HPDE6-E6E7 (cell line): ENCODE measurements around the gene ACTL6B.

ENCODE experiments used
- DNase-seq: peaks from one replicate; pipeline ENCODE4 v3.0.0; 2011; ENCODE audit warnings: missing footprints; ENCODE audit errors: extremely low spot score

The ACTL6B gene

DNA sequence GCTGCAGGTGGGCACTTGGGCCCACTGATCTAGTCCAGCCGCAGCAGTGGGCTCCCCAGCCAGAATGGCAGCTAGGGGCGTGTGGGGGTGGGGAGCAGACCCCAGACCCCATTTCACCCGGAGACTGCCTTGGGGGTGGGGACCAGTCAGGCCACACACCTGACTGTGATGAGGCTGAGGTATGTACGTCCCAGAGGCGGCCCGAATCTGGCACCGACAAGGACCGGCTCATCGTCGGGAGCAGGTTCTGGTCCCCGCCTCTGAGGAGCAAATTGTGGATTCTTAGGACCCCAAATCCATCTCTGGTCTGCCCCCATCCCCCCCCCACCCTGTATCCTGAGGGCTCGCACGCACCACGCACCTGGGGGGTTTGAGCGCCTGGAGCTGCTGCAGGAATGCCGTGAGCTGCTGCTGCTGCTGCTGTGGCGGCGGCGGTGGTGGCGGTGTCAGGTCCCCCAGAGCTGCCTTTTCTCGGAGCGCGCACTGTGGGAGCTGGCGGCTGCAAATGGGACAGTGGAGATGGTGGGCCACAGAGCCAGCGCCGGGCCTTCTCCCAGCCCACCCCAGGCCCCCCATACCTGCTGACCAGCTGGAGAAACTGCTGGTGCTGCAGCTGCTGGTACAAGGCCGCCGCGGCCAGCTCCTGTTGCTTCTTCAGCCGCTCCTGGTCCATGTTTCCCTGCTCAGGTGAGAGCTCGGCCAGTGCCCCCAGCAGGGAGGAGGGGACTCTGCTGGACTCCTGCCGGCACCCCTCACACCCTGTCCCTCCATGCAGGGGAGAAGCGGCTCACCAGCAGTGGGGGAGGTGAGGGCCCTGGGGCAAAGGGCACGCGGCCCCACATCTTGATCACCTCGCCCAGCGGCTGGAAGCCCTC, 27.6 kb upstream of the ACTL6B start:
- no peak for DNase-seq

DNA sequence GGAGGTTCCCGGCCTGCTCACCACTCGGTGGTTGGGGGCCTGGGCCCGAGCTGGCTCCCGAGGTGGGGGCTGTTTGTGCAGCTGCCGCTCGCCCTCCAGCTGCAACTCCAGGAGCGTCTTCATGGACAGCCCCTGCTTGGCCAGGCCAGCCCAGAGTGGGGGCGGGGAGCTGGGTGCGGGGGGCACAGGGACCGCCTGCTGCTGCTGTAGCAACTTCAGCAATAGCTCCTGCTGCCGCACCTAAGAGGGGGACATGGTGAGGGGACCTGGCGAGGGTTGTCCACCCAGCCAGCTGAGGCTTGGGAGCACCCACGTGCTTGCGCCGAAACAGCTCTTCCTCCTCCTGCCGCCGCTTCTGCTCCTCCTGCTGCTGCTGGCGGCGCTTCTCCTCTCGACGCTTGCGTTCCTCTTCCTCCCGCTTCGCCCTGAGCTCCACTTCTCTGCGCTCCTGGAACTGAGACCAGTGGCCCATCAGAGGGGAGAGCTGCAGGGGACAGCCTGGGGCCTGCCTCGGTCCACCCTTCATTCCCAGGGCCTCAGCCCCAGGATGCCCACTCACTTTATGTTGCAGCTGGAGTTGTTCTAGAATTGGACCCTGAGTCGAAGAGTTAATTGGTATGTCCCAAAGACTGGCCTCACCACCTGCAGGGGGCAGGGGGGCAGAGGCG, 26.9 kb upstream of the ACTL6B start:
- no peak for DNase-seq

DNA sequence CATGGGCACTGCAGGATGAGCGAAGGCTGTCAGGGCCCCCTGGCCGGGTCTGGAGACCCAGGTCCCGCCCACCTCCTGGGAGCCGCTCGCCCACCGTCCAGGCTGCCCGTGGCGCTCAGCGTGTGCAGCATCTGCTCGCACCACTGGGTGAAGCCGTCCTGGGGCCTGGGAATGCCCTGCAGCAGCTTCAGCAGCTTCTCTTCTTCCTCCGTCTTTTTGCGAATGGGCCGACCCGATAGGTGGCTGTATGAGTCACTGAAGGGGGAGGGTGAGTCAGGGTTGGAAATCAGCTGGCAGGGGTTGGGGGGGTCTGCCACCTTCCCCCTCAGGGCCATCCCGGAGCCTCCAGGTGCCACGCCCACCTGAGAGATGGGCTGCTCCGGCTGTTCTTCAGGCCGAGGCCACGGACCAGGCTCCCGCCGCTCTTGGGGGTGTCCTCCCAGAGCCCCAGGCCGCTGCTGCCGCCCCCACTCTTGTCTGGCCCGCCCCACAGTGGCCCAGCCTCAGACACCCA, 26.0 kb upstream of the ACTL6B start:
- no peak for DNase-seq

DNA sequence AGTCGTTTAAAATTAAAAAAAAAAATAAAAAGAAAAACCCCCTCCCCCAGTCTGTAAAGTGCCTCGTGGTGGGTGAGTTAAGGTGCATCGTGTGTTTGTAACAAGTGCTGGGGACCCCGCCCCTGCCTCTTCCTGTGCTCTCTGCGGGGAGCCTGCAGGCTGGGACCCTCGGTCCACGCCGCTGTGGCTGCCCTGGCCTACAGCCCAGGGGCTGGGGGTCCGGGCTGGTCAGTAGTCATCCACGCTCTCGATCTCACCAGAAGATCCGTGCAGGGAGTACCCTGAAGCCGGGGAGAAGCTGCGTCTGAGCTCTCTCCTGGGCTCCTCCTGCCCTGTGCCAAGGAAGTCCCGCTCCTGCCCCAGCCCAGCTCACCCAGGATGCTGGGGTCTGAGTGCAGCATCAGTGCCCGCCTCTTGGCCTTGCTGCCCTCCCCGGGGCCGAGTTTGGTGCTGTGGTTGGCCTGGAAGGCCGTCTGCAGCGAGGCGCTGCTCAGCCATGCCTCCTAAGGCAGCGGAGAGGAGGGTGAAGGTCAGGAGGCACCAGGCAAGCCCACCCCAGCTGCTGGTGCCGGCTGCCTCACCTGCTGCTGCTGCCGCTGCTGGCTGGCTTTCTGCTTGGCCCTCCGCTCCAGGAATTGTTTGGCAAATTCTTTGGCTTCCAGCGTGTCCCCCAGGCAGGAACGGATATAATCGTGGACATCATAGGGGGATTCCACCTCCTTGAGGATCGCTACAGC, 25.4 kb upstream of the ACTL6B start:
- DNase-seq = no peak

DNA sequence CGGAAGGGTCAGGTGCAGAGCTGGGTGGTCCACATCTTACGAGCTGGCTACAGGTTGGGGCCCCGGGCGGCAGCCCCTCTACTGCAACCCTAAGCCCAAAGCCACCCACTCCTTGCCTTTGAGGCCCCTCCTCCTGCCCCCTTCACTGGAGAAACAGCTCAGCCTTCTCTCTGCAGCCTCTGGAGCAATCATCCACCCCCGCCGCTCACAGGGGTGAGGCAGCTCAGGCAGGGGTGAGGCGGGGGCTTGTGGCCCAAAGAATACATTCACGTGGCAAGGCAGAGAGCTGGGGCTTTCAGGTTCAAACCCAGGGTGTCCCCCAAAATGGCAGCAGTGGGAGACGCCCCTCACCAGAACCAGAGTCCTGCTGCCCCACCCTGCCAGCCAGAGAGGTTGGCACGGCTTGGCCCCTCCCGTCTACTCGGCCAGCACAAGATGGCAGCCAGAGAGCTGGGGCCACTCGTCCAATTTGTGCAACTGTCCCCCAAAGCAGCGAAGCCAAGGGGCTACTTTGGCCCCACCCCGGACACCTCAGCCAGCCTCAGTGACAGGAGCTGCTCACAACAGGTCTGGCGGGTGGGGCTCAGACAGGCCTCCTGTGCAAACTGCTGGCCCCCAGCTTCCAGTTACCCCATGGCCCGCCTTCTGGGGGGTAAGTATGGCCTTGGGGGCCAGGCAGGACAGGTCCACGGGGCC, 24.5 kb upstream of the ACTL6B start:
- DNase-seq = no peak

DNA sequence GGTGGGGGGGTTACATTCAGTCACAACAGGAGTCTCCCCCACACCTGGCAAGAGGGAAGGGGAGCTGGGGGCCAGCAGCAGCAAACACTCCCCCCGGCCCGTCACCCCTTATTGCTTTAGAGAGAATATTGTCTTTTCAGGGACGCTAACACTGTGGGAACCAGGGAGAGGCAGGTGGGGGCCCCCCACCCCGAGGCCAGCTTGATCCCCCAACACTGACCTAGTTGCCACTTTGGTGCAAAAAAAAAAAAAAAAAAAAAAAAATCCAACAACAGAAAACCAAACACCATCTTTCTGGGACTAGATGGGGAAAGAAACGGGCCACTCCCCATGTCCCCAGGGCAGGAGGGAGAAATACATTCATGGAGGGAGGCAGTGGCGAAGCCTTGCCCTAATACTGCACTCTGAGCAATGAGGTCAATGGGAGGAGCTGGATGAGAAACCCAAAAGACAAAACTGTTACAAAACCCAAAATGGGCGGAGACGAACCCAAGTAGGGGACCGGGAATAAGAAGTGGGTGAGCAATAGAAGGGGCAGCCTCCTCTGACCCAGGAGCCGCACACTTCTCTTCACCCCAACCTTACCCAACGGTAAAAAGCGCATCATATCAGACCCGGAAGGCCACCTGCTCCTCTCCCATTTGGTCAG, 23.8 kb upstream of the ACTL6B start:
- no peak for DNase-seq

DNA sequence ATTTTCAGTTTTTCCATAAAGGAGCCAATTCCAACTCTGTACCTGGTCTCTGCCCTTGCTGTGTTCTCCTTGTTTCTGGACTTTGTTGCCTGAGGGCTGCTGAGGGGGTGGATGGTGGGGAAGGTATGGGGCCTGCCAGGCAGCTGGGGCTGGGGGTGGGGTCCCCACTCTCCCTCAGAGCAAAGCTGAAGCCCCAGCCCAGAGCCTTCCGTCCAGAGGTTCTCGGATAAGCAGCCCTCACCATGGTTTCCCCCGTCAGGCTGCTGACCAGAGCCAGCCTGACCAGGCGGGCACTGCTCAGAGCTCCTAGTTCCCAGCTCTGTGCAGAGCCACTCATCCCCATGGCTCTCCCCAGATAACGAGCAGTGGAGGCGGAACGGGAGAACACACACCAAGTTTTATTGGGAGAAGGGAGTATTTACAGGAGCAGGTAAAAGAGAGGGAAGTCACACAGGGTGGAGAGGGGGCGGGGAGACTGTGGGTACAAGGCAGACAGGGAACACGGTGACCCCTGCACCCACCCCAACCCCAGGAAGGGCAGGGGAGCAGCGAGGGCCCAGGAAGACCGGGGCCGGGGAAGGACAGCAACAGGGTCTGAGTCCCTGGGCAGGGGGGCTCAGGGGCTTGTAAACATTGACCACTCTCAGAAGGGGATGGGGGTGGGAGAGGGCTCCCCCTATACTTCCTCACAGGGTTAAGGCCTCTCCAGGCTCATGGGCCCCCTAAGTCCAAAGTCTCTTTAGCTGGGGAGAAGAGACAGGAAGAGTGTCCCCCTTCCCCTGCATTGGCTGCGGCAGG, 23.1 kb upstream of the ACTL6B start:
- no peak for DNase-seq

DNA sequence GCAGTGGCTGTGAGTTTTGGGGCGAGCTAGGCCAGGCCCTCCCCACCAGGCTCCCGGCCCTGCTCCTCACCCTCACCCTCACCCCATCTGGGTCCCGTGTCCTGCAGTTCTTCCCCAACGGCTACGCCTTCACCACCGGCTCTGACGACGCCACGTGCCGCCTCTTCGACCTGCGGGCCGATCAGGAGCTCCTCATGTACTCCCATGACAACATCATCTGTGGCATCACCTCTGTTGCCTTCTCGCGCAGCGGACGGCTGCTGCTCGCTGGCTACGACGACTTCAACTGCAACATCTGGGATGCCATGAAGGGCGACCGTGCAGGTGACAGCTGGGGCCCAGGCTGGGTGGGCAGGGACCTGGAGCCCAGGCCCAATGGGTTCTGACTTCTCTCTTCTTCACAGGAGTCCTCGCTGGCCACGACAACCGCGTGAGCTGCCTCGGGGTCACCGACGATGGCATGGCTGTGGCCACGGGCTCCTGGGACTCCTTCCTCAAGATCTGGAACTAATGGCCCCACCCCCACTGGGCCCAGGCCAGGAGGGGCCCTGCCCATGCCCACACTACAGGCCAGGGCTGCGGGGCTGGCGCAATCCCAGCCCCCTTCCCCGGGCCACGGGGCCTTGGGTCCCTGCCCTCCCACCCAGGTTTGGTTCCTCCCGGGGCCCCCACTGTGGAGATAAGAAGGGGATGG, 22.2 kb upstream of the ACTL6B start:
- DNase-seq = no peak

DNA sequence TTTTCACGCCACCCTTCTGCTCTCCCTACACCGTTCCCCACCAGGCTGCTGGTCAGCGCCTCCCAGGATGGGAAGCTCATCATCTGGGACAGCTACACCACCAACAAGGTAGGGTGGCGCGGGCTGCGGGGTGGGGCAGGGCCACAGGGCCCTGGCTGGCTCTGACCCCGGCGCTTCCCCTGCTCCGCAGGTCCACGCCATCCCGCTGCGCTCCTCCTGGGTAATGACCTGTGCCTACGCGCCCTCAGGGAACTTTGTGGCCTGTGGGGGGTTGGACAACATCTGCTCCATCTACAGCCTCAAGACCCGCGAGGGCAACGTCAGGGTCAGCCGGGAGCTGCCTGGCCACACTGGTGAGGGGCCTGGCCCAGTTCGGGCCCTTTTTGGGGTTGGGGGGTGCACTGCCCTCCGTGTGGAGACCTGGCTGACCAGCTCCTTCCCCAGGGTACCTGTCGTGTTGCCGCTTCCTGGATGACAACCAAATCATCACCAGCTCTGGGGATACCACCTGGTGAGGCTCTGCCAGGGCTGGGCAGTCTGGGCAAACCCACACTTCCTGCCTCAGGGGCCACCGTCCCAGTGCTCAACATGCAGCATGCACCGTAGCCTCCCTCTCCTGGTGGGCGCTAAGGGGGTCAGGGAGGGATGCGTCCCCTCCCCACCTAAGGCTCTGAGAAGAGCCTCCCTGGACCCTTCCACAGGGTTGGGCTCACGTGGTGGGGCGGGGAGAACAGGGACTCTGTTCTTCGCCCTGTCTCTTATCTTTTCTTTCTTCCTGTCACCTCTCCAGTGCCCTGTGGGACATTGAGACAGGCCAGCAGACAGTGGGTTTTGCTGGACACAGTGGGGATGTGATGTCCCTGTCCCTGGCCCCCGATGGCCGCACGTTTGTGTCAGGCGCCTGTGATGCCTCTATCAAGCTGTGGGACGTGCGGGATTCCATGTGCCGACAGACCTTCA, 21.3 kb upstream of the ACTL6B start:
- DNase-seq = no peak

DNA sequence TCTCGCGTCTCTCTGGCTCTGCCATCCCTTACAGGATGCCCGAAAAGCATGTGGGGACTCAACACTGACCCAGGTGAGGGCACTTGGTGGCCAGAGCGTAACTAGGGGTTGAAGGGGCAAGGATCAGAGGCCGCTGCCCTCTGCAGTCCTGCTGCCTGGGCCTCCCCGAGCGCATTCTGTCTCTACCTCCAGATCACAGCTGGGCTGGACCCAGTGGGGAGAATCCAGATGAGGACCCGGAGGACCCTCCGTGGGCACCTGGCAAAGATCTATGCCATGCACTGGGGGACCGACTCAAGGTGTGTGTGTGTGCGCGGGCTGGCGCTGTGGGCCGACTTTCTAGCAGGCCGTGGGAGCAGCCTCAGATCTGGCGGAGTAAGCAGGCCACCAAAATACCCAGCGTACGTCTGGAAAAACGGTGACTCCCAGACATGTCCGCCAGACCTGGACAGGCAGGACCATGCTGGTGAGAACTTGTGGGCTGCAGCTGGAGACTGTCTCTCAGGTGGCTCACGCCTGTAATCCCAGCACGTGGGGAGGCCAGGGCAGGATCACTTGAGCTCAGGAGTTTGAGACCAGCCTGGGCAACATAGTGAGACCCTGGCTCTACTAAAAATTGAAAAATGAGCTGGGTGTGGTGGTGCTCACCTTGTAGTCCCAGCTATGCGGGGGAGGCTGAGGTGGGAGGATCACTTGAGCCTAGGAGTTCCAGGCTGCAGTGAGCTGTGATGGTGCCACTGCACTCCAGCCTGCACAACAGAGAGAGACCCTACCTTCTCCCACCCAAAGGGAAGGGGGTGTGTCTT, 20.5 kb upstream of the ACTL6B start:
- no peak for DNase-seq

DNA sequence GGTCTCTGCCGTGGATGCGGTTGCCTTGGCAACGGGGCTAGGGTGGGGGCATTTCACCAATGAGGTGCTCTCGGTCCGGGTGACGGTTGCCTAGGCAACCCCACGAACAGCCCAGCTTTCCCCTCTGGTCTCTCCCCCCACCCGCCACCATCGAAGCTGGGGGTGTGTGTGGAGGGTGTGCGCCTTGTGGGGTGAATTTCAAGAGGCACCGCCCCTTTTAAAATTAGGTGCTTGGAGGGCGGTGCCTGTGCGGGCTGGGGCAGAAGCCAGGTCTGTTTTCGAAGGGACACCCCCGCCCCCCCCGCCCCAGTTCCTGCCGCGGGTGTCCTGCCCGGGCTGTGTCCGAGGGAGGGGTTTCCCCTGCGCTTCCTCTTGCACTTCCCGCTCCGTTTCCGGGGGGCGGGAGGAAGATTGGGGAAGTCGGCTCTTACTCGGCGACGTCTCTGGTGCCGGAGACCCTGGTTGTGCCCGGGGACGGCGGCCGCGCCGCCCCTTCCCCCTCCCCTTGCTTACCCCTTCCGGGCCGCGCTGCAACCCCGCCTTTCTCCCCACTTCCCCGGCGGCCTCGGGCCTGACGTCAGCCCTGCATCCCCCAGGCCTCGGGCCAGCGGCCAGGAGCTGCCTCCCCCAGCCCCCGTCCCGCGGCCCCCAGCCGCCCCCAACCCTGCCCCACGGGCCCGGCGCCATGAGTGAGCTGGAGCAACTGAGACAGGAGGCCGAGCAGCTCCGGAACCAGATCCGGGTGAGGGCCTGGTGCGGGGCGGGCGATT, 19.5 kb upstream of the ACTL6B start:
- no peak for DNase-seq

DNA sequence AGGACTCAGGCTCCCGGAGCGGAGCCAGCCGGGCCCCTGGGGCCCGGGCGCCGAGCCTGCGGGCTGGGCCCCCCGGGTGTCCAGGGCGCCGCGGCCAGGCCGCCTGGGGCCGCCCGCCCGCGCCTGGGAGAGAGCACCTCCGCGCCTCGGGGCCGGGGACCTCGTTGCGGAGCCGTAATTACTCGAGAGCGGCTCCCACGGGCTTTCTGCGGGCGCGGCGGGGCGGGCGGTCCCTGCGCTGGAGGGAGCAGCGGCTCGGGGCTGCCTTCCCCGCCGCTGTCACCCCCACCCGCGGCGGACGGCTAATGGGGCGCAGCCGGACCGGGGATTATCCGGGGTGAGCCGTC, 18.8 kb upstream of the ACTL6B start:
- no peak for DNase-seq

DNA sequence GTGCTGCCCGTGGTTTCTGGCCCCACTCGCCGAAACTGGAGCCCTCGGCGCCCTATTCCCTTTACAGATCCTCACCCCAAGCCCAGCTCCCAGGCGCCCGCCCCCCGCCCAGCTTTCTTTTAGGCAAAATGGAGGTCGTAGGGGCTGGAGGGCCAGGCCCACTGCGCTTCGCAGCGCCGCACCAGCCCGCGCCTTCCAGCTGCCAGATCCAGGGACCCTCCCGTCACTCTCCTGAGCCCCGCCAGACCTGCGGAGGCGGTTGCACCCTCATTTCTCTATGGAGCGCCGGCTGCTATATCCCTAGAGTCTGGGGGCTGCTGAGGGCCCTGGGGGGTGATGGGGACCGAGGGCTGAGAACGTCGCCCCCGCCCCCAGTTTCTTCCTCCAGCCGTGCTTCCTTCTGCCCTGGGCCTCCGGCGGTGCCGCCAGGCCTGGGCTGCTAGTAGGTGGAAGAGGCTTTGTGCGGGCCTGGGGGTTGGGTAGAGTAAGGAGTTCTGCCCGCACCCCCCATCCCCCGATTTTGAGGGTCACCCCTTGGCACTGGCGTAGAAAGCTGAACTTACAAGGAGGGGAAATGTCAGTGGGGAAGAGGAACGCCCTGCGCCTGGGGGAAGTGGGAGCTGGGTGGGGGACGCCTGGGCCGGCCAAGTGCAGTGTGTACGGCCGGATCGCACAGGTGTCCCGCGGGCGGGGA, 18.3 kb upstream of the ACTL6B start:
- no peak for DNase-seq

DNA sequence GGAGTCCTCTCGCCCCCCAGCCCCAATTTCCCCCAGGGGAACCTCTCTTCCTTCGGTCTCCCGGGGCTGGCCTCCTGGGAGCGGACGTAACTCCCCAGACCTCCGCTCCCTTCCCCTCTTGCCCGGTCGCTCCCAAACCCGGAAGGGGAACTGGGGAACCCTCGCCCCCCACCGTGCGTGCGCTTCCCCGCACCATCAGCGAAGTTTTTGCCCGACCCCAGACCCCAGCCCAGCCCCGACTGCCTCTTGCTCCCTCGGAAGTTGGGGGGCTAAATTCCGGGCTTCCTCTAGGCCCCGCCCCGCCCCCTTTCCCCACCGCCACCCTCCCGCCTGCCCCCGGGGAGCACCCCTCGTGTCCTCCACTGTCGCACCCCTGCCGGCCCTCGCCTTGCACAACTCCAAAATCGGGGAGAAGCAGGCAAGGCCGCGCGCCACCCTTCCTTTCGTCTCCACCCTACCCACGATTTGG, 17.7 kb upstream of the ACTL6B start:
- DNase-seq = no peak

DNA sequence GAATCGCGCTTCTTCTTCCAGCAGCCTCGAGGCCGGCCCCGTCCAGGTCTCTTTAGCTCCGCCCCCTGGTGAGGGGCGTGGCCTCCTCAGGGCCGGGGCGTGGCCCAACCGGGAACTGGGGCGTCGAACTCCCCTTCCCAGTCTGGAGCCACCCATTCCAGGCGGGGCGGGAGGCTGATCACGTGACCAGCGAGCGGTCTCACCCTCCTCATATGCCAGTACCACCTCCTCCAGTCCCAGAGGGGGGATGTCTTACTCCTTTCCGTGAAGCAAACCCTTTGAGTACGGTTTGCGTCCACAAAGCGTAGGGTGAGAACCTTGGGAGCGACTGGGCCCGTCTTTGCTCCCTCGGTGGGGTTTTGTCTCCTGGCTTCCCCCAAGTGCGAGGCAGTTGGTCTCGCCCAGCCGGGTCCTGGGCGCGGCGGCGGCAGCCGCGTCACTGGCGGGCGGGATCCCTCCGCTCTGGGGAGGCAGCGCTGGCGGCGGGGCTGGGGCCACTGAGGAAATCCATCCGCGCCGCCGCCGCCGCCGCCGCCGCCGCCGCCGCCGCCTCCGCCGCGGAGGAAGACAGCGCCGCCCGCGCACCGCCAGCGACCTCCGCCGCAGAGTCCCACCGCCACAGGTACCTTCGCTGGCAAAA, 17.2 kb upstream of the ACTL6B start, which contains the start of gene GNB2:
Gene GNB2, plus strand, starts transcription at position 439 of the 640 bp plus-strand sequence. CDS start 2,526 bp downstream, outside the sequence.
- DNase-seq = peak; percentile 91
